Measurements from ENCODE around the gene DIDO1.

DNA sequence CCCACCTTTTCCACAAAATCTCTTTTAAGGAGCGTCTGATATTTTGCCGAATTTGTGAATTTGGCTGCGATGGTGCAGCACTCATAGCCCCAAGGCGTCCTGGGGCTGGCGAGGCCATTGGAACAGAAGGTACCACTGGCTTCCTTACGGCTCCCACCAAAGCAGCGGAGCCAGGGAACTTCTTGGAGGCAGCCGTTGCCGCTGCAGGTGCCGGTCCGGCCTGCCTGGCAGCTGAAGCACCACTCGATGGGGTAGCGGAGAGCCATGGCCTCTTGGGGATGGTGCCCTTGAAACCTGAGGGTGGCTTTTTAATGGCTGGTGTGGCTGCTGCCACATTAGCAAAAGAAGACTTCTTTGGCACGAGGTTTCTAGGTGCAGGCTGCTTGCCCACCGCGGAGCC is 29.8 kb downstream of the DIDO1 start:
- TF ChIP-seq, protein P1, sequence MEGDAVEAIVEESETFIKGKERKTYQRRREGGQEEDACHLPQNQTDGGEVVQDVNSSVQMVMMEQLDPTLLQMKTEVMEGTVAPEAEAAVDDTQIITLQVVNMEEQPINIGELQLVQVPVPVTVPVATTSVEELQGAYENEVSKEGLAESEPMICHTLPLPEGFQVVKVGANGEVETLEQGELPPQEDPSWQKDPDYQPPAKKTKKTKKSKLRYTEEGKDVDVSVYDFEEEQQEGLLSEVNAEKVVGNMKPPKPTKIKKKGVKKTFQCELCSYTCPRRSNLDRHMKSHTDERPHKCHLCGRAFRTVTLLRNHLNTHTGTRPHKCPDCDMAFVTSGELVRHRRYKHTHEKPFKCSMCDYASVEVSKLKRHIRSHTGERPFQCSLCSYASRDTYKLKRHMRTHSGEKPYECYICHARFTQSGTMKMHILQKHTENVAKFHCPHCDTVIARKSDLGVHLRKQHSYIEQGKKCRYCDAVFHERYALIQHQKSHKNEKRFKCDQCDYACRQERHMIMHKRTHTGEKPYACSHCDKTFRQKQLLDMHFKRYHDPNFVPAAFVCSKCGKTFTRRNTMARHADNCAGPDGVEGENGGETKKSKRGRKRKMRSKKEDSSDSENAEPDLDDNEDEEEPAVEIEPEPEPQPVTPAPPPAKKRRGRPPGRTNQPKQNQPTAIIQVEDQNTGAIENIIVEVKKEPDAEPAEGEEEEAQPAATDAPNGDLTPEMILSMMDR (IDR thresholded peaks at IDR 0.05) = no peak
- no peak for TF ChIP-seq EP300 (IDR thresholded peaks at IDR 0.05; ENCODE audit: low read depth)
